ENCODE data around the gene AFG1L.
"Not testable (repeated sequence)": the region's sequence is repeated elsewhere in the genome, so short reads cannot be mapped to it uniquely, and the experiment has no call there.

Gene AFG1L

GRCh38 chr6:108295676-108296075 is 822 bp downstream of the AFG1L start:
- TF ChIP-seq CTCF (IDR thresholded peaks at IDR 0.05; ENCODE audit: low read depth, low read length) = no peak
- no peak for TF ChIP-seq EZH2phosphoT487 (IDR thresholded peaks at IDR 0.05; ENCODE audit: low read depth)
- H3K4me2 ChIP-seq (ENCODE audit: low read length) = peak overlapping the region; percentile 80
- no peaks in the 10 kb centered on the region for H3K27me3 ChIP-seq (ENCODE audit: low read depth, low read length)
- peak overlapping the region; percentile 85 for H2AFZ ChIP-seq (ENCODE audit: low read depth, low read length)
- H3K36me3 ChIP-seq (replicated peaks; ENCODE audit: low read depth, low read length) = no peaks in the 10 kb centered on the region
- H3K9me3 ChIP-seq (ENCODE audit: insufficient read depth, low read length) = no peaks in the 10 kb centered on the region
- peaks cover 9% of the 10 kb centered on the region; the same call in 1 of the 2 replicates for H3K79me2 ChIP-seq (ENCODE audit: low read length)
- H3K27ac ChIP-seq (ENCODE audit: low read length) = peak overlapping the region; percentile 90
- no peaks in the 10 kb centered on the region for H4K20me1 ChIP-seq (ENCODE audit: insufficient read depth, low read length)
- H3K4me3 ChIP-seq (ENCODE audit: low read length) = peak overlapping the region; percentile 97
- peak overlapping the region; percentile 99 for H3K9ac ChIP-seq (ENCODE audit: low read length)
- H3K4me1 ChIP-seq (ENCODE audit: low read length) = peaks cover 13% of the 10 kb centered on the region

- Histone ChIP-seq H3K27me3 (ENCODE audit: low read depth, low read length) (no peaks in the 10 kb centered on the region), H3K4me1 (ENCODE audit: low read length) (peaks cover 12% of the 10 kb centered on the region), H2AFZ (ENCODE audit: low read depth, low read length) (no peak overlapping the region), H4K20me1 (ENCODE audit: insufficient read depth, low read length) (no peaks in the 10 kb centered on the region), H3K36me3 (replicated peaks; ENCODE audit: low read depth, low read length) (no peaks in the 10 kb centered on the region), H3K4me3 (ENCODE audit: low read length) (no peak overlapping the region), H3K4me2 (ENCODE audit: low read length) (no peak overlapping the region), H3K9me3 (ENCODE audit: insufficient read depth, low read length) (no peaks in the 10 kb centered on the region), H3K9ac (ENCODE audit: low read length) (no peak overlapping the region), H3K79me2 (ENCODE audit: low read length) (no peaks in the 10 kb centered on the region), H3K27ac (ENCODE audit: low read length) (no peak overlapping the region)
- TF ChIP-seq CTCF (IDR thresholded peaks at IDR 0.05; ENCODE audit: low read depth, low read length) = no peak
- TF ChIP-seq EZH2phosphoT487 (IDR thresholded peaks at IDR 0.05; ENCODE audit: low read depth) = no peak
These were observed 7.5 kb downstream of the AFG1L start for GRCh38 chr6:108302386-108302785.

DNA sequence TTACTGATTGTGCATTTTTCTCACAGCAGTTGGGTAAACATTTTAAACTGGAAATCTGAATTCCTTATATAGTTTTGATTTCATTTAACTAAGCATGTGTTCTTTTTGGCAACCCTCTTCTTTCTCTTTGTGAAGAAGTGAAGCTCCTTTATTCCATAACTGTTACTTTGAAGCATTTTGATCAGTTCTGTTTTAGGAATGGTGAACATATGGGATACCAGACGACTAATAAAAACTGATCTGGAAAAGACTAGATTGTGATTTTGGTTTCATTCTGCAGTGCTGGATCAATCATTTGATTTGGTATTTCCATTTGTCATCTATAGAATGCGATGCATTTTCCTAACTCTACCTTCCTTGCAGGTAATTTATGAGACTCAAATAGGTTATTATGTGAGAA is 9.8 kb downstream of the AFG1L start:
- Histone ChIP-seq H3K4me1 (ENCODE audit: low read length) (peaks cover 18% of the 10 kb centered on the region), H3K27me3 (ENCODE audit: low read depth, low read length) (no peaks in the 10 kb centered on the region), H3K79me2 (ENCODE audit: low read length) (no peaks in the 10 kb centered on the region), H3K9ac (ENCODE audit: low read length) (no peak overlapping the region), H3K9me3 (ENCODE audit: insufficient read depth, low read length) (no peaks in the 10 kb centered on the region), H3K4me2 (ENCODE audit: low read length) (no peak overlapping the region), H3K4me3 (ENCODE audit: low read length) (no peak overlapping the region), H3K36me3 (replicated peaks; ENCODE audit: low read depth, low read length) (no peaks in the 10 kb centered on the region), H3K27ac (ENCODE audit: low read length) (no peak overlapping the region), H4K20me1 (ENCODE audit: insufficient read depth, low read length) (no peaks in the 10 kb centered on the region), H2AFZ (ENCODE audit: low read depth, low read length) (no peak overlapping the region)
- no peak for TF ChIP-seq EZH2phosphoT487 (IDR thresholded peaks at IDR 0.05; ENCODE audit: low read depth)
- TF ChIP-seq CTCF (IDR thresholded peaks at IDR 0.05; ENCODE audit: low read depth, low read length) = no peak

DNA sequence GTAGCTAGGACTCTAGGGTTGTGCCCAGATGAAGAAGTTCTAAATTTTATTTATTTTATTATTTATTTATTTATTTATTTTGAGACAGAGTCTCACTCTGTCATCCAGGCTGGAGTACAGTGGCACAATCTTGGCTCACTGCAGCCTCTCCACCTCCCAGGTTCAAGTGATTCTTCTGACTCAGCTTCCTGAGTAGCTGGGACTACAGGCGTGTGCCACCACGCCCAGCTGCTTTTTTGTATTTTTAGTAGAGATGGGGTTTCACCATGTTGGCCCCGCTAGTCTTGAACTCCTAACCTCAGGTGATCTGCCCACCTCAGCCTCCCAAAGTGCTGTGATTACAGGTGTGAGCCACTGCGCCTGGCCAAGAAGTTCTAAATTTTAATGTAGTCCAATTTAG is 13.8 kb downstream of the AFG1L start:
- not testable (repeated sequence) for H4K20me1 ChIP-seq (ENCODE audit: insufficient read depth, low read length); H3K36me3 ChIP-seq (replicated peaks; ENCODE audit: low read depth, low read length); H3K9me3 ChIP-seq (ENCODE audit: insufficient read depth, low read length); H3K27ac ChIP-seq (ENCODE audit: low read length); H3K9ac ChIP-seq (ENCODE audit: low read length); H3K27me3 ChIP-seq (ENCODE audit: low read depth, low read length); H3K79me2 ChIP-seq (ENCODE audit: low read length); H3K4me3 ChIP-seq (ENCODE audit: low read length); H2AFZ ChIP-seq (ENCODE audit: low read depth, low read length); H3K4me2 ChIP-seq (ENCODE audit: low read length)
- peaks cover 20% of the 10 kb centered on the region for H3K4me1 ChIP-seq (ENCODE audit: low read length)

- Histone ChIP-seq H2AFZ (ENCODE audit: low read depth, low read length) (no peak overlapping the region), H3K27me3 (ENCODE audit: low read depth, low read length) (no peaks in the 10 kb centered on the region), H3K9ac (ENCODE audit: low read length) (no peak overlapping the region), H3K4me2 (ENCODE audit: low read length) (no peak overlapping the region), H3K4me1 (ENCODE audit: low read length) (peaks cover 20% of the 10 kb centered on the region), H4K20me1 (ENCODE audit: insufficient read depth, low read length) (no peaks in the 10 kb centered on the region), H3K9me3 (ENCODE audit: insufficient read depth, low read length) (no peaks in the 10 kb centered on the region), H3K36me3 (replicated peaks; ENCODE audit: low read depth, low read length) (no peaks in the 10 kb centered on the region), H3K27ac (ENCODE audit: low read length) (no peak overlapping the region), H3K79me2 (ENCODE audit: low read length) (no peaks in the 10 kb centered on the region), H3K4me3 (ENCODE audit: low read length) (no peak overlapping the region)
- TF ChIP-seq EZH2phosphoT487 (IDR thresholded peaks at IDR 0.05; ENCODE audit: low read depth) (no peak), CTCF (IDR thresholded peaks at IDR 0.05; ENCODE audit: low read depth, low read length) (no peak)
These were observed 15.0 kb downstream of the AFG1L start for GRCh38 chr6:108309844-108310243.

Data from OCI-LY3 (cell line).